ENCODE results near the gene CASR.

CASR gene

GRCh38 chr3:122269045-122269444, 85.6 kb downstream of the CASR start:
- TF ChIP-seq SPI1 (IDR thresholded peaks at IDR 0.05; ENCODE audit: borderline replicate concordance, low read depth), result no peak
- no peak for TF ChIP-seq POLR2AphosphoS5 (IDR thresholded peaks at IDR 0.05; ENCODE audit: low read depth)
- TF ChIP-seq, protein P1, sequence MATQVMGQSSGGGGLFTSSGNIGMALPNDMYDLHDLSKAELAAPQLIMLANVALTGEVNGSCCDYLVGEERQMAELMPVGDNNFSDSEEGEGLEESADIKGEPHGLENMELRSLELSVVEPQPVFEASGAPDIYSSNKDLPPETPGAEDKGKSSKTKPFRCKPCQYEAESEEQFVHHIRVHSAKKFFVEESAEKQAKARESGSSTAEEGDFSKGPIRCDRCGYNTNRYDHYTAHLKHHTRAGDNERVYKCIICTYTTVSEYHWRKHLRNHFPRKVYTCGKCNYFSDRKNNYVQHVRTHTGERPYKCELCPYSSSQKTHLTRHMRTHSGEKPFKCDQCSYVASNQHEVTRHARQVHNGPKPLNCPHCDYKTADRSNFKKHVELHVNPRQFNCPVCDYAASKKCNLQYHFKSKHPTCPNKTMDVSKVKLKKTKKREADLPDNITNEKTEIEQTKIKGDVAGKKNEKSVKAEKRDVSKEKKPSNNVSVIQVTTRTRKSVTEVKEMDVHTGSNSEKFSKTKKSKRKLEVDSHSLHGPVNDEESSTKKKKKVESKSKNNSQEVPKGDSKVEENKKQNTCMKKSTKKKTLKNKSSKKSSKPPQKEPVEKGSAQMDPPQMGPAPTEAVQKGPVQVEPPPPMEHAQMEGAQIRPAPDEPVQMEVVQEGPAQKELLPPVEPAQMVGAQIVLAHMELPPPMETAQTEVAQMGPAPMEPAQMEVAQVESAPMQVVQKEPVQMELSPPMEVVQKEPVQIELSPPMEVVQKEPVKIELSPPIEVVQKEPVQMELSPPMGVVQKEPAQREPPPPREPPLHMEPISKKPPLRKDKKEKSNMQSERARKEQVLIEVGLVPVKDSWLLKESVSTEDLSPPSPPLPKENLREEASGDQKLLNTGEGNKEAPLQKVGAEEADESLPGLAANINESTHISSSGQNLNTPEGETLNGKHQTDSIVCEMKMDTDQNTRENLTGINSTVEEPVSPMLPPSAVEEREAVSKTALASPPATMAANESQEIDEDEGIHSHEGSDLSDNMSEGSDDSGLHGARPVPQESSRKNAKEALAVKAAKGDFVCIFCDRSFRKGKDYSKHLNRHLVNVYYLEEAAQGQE (IDR thresholded peaks at IDR 0.05; ENCODE audit: insufficient replicate concordance, low read depth), result no peak
- no peak for TF ChIP-seq GABPA (IDR thresholded peaks at IDR 0.05; ENCODE audit: low read depth)
- no peak for TF ChIP-seq CTCF (IDR thresholded peaks at IDR 0.05; ENCODE audit: insufficient read depth, low read length)
- H3K27ac ChIP-seq (replicated peaks), result no peak overlapping the region
- H3K27me3 ChIP-seq (ENCODE audit: insufficient read depth, poor library complexity, severe bottlenecking), result no peaks in the 10 kb centered on the region
- no peak for DNase-seq (ENCODE audit: low read depth in 1 of 2, low spot score in 1 of 2)
- H3K4me3 ChIP-seq (replicated peaks; ENCODE audit: insufficient read depth, low read length), result no peak overlapping the region

DNA sequence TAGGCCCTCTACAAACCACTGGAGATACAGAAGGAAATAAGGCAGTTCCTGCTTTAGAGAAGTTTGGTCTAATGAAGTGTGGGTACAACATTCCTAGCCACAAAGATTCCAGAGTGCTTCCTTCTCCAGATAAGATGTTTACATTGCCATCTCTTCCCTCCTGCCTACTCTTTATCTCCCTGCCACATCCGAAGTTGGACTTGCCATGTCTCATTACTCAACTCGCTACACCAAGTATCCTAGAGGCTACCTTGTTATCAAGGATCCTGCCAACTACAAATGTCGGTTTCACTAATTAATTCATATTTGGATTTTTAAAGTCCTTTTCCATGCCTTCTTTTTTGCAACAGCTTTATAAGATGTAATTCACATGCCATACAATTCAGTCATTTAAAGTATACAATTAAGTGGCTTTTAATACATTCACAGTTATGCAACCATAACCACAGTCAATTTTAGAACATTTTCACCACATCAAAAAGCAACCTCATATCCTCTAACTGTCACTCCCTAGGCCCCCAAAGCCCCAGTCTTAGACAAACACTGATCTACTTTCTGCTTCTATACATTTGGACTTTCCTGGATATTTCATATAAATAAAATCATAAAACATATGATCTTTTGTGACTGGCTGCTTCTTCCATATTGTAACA, 87.9 kb downstream of the CASR start:
- Histone ChIP-seq H3K4me3 (replicated peaks; ENCODE audit: insufficient read depth, low read length) (no peak overlapping the region), H3K27me3 (ENCODE audit: insufficient read depth, poor library complexity, severe bottlenecking) (no peaks in the 10 kb centered on the region), H3K27ac (replicated peaks) (peak overlapping the region; percentile 58)
- TF ChIP-seq, protein P1 (IDR thresholded peaks at IDR 0.05; ENCODE audit: insufficient replicate concordance, low read depth), result no peak
- TF ChIP-seq GABPA (IDR thresholded peaks at IDR 0.05; ENCODE audit: low read depth) (no peak), CTCF (IDR thresholded peaks at IDR 0.05; ENCODE audit: insufficient read depth, low read length) (no peak), SPI1 (IDR thresholded peaks at IDR 0.05; ENCODE audit: borderline replicate concordance, low read depth) (no peak; the same call in 1 of the 2 replicates), POLR2AphosphoS5 (IDR thresholded peaks at IDR 0.05; ENCODE audit: low read depth) (no peak)
- peak in 1 of 2 experiments; percentile 34 for DNase-seq (ENCODE audit: low read depth in 1 of 2, low spot score in 1 of 2)

GRCh38 chr3:122272879-122273278, 89.4 kb downstream of the CASR start:
- TF ChIP-seq POLR2AphosphoS5 (IDR thresholded peaks at IDR 0.05; ENCODE audit: low read depth), result no peak
- TF ChIP-seq GABPA (IDR thresholded peaks at IDR 0.05; ENCODE audit: low read depth), result no peak
- TF ChIP-seq, protein P1 (IDR thresholded peaks at IDR 0.05; ENCODE audit: insufficient replicate concordance, low read depth), result no peak
- TF ChIP-seq CTCF (IDR thresholded peaks at IDR 0.05; ENCODE audit: insufficient read depth, low read length), result no peak
- peak overlapping the region; percentile 58; the same call in 1 of the 2 replicates for H3K27ac ChIP-seq (replicated peaks)
- peak in 1 of 2 experiments; percentile 65 for DNase-seq (ENCODE audit: low read depth in 1 of 2, low spot score in 1 of 2)
- H3K27me3 ChIP-seq (ENCODE audit: insufficient read depth, poor library complexity, severe bottlenecking), result no peaks in the 10 kb centered on the region
- H3K4me3 ChIP-seq (replicated peaks; ENCODE audit: insufficient read depth, low read length), result no peak overlapping the region

Measured in HL-60 (cell line).